ENCODE results near the gene TEX54.

Gene TEX54

DNA sequence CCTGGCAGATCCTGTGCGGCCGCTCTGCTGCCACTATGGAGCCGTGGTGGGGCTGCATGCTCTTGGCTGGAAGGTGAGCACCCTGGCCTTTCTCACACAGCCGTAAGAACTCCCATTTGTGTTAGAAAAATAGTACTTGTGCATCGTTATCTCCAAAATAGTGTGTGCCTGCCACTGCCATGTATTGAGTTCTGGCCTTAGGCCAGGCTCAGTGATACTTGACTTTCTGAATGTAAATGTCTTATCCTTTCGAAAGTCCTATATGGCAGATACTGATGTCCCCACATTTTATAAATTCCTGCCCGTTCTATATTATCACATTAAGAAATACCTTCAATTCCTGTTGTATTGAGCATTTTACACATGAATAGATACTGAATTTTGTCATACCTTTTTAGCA is 49.9 kb downstream of the TEX54 start:
- no peak for DNase-seq
